Measurements from ENCODE around the gene FBXO41.

DNA sequence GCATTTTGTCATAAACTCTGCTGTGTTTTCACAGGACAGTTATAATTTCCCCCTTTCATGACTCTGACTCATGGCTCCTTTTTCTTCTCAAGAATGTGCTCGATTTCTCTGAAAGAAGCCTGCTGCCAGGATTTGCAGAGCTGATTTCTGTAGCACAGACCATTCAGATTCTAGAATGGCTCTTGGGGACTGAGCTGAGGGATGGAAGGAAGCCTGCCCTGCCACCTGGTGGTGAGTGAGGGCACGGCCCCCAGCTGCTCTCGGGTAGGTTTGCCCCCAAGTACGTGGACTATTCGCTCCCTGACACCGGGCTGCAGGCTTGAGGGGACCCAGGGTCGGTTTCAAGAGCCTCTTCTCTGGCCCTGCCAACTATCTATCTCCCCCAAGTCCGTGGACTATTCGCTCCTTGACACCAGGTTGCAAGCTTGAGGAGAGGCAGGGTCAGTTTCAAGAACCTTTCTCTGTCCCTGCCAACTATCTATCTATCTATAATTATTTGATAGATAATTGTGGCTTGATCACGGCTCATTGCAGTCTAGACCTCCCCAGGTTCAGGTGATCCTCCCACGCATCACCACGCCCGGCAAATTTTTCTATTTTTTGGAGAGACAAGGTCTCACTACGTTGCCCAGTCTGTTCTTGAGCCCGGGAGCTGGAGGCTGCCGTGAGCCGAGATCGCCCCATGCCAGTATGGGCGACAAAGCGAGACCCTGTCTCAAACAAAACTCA lies 71.7 kb downstream of the FBXO41 start:
- TF ChIP-seq, protein P1, sequence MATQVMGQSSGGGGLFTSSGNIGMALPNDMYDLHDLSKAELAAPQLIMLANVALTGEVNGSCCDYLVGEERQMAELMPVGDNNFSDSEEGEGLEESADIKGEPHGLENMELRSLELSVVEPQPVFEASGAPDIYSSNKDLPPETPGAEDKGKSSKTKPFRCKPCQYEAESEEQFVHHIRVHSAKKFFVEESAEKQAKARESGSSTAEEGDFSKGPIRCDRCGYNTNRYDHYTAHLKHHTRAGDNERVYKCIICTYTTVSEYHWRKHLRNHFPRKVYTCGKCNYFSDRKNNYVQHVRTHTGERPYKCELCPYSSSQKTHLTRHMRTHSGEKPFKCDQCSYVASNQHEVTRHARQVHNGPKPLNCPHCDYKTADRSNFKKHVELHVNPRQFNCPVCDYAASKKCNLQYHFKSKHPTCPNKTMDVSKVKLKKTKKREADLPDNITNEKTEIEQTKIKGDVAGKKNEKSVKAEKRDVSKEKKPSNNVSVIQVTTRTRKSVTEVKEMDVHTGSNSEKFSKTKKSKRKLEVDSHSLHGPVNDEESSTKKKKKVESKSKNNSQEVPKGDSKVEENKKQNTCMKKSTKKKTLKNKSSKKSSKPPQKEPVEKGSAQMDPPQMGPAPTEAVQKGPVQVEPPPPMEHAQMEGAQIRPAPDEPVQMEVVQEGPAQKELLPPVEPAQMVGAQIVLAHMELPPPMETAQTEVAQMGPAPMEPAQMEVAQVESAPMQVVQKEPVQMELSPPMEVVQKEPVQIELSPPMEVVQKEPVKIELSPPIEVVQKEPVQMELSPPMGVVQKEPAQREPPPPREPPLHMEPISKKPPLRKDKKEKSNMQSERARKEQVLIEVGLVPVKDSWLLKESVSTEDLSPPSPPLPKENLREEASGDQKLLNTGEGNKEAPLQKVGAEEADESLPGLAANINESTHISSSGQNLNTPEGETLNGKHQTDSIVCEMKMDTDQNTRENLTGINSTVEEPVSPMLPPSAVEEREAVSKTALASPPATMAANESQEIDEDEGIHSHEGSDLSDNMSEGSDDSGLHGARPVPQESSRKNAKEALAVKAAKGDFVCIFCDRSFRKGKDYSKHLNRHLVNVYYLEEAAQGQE (IDR thresholded peaks at IDR 0.05): no peak
- no peak for TF ChIP-seq RXRA (IDR thresholded peaks at IDR 0.05)
- no peak for TF ChIP-seq FOXA1 (IDR thresholded peaks at IDR 0.05)
- TF ChIP-seq, protein P2, sequence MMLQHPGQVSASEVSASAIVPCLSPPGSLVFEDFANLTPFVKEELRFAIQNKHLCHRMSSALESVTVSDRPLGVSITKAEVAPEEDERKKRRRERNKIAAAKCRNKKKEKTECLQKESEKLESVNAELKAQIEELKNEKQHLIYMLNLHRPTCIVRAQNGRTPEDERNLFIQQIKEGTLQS (IDR thresholded peaks at IDR 0.05): no peak
- TF ChIP-seq, protein P3, sequence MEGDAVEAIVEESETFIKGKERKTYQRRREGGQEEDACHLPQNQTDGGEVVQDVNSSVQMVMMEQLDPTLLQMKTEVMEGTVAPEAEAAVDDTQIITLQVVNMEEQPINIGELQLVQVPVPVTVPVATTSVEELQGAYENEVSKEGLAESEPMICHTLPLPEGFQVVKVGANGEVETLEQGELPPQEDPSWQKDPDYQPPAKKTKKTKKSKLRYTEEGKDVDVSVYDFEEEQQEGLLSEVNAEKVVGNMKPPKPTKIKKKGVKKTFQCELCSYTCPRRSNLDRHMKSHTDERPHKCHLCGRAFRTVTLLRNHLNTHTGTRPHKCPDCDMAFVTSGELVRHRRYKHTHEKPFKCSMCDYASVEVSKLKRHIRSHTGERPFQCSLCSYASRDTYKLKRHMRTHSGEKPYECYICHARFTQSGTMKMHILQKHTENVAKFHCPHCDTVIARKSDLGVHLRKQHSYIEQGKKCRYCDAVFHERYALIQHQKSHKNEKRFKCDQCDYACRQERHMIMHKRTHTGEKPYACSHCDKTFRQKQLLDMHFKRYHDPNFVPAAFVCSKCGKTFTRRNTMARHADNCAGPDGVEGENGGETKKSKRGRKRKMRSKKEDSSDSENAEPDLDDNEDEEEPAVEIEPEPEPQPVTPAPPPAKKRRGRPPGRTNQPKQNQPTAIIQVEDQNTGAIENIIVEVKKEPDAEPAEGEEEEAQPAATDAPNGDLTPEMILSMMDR (IDR thresholded peaks at IDR 0.05; ENCODE audit: low read depth, low read length, missing input control): peak; percentile 83
- TF ChIP-seq EGR1 (IDR thresholded peaks at IDR 0.05; ENCODE audit: low read depth in 2 of 2): no peak
- TF ChIP-seq, protein P4, sequence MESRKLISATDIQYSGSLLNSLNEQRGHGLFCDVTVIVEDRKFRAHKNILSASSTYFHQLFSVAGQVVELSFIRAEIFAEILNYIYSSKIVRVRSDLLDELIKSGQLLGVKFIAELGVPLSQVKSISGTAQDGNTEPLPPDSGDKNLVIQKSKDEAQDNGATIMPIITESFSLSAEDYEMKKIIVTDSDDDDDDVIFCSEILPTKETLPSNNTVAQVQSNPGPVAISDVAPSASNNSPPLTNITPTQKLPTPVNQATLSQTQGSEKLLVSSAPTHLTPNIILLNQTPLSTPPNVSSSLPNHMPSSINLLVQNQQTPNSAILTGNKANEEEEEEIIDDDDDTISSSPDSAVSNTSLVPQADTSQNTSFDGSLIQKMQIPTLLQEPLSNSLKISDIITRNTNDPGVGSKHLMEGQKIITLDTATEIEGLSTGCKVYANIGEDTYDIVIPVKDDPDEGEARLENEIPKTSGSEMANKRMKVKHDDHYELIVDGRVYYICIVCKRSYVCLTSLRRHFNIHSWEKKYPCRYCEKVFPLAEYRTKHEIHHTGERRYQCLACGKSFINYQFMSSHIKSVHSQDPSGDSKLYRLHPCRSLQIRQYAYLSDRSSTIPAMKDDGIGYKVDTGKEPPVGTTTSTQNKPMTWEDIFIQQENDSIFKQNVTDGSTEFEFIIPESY (IDR thresholded peaks at IDR 0.05): no peak
- TF ChIP-seq RAD21 (IDR thresholded peaks at IDR 0.05): peak; percentile 72 to 81
- no peak for TF ChIP-seq TAF1 (conservative IDR thresholded peaks at IDR 0.05)
- TF ChIP-seq, protein P5, sequence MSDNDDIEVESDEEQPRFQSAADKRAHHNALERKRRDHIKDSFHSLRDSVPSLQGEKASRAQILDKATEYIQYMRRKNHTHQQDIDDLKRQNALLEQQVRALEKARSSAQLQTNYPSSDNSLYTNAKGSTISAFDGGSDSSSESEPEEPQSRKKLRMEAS (IDR thresholded peaks at IDR 0.05): no peak

All from liver (tissue), 3 donors.